ENCODE results near the gene PTPRD.
"Not testable (repeated sequence)": the region's sequence is repeated elsewhere in the genome, so short reads cannot be mapped to it uniquely, and the experiment has no call there.

PTPRD gene

GRCh38 chr9:8732367-8733075, 1880.3 kb downstream of the PTPRD start:
- no peak for DNase-seq

GRCh38 chr9:8730618-8731017, 1882.2 kb downstream of the PTPRD start:
- no peak for DNase-seq

- DNase-seq = no peak
These were observed 1883.9 kb downstream of the PTPRD start for GRCh38 chr9:8728910-8729309.

- DNase-seq = no peak
These were observed 1885.6 kb downstream of the PTPRD start for GRCh38 chr9:8727191-8727590.

DNA sequence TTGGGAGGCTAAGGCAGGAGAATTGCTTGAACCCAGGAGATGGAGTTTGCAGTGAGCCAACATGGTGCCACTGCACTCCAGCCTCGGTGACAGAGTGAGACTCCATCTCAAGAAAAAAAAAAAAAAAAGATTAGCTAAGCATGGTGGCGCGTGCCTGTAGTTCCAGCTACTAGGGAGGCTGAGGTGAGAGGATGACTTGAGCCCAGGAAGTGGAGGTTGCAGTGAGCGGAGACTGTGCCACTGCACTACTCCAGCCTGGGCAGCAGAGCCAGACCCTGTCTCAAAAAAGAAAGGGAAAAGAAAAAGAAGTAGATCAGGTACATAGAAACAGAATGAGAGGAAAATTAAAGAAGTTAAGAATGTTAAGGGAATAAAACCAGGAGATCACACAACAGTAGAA, 1886.1 kb downstream of the PTPRD start:
- DNase-seq = no peak

- DNase-seq = no peak
These were observed 1887.2 kb downstream of the PTPRD start for GRCh38 chr9:8725635-8726034.

DNA sequence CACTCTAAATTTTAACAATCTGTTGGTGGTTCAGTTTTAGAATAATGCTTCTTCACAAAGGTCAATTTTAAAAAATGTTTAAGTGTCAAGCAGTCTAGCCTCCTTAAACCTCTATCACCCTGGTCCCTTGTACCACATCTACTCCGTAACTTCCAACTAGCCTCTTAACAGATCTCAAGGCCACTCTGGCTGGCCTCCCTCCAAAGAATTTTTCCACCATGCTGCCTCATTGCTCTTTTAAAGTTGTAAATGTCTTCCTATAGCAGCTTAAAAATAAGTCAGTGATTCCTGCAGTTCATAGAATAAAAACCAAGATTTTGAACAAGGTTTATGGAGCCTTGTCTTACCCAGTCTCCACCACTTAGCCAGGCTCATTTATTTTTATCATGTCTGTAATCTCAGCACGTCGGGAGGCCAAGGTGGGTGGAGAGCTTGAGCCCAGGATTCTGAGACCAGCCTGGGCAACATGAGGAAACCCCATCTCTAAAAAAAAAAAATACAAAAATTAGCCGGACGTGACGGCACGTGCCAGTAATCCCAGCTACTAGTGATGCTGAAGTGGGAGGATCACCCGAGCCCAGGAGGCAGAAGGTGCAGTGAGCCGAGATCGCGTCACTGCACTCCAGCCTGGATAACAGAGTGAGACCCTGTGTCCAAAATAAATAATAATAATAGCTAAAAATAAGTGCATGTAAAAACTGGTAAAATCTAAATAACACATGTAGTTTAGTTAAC, 1888.4 kb downstream of the PTPRD start:
- DNase-seq = no peak

DNA sequence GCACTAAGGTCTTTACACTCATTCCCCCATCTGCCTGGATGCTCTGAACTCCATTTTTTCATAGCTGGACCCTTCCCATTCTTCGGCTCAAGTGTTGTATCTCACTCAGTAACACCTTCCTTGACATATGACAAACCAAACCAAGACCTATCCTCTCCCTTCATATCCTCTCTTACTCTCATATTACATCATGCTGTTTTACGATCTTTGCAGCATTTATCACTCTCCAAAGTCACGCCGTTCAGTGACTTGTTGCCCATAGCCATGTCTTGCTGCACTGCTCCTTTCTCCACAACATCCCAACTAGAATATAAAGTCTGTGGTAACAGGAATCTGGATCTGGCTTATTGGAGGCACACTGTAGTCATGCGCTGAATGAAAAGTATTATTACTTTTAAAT, 1889.6 kb downstream of the PTPRD start:
- no peak for DNase-seq

DNA sequence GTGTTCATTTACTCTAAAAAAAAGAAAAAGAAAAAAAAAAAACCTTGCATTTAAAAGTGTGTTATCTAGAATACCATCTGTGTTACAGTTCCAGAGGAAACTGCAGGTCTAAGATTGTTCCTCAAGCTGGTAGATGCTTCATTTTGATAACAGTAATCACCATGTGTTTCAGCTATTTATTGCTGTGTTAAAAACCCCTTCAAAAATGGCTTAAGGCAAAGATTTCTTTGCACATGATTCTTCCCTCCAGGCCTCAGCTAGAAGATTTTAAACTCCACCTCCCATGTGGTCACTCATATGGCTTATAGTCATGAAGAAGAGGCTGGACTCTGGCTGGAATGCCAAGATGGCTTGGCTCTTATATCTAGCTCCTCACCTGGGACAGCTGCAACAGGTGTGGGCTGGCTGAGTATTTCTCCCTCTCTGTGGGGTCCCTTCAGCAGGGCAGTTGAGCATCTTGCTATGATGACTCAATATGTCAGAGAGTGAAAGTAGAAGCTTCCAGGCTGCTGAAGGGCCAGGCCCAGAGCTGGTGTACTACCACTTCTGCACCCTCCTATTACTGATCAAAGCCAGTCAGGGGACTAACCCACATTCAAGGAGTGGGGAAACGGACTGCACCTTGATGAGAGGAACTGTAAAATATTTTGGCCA, 1892.8 kb downstream of the PTPRD start:
- DNase-seq = no peak

DNA sequence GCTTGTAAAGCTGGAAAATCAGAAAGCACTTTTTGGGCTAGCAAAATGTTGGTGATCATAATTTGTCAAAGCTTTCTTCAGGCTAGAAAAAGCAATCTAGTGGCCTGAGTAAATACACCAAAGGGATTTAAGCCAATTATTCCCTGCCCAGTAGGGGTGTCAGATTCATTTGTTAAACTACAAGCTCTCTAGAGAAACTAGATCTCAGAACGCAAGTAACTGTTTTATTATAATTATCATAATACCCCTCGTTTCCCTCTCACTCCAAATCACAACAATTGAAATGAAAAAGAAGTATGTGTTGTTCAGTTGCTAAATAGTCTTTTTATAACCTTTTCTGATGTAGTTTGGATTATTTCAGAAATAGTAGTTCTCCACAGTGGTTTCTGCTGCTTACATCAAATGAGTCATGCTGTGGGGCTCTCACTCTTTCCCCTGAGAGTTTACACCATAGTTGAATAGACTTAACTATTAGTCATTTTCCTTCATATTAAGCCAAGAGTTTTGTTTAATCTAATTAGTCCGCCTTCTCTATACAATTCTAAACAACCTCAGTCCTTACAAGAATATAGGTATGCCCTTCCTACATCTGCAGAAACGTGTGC, 1894.6 kb downstream of the PTPRD start:
- no peak for DNase-seq

DNA sequence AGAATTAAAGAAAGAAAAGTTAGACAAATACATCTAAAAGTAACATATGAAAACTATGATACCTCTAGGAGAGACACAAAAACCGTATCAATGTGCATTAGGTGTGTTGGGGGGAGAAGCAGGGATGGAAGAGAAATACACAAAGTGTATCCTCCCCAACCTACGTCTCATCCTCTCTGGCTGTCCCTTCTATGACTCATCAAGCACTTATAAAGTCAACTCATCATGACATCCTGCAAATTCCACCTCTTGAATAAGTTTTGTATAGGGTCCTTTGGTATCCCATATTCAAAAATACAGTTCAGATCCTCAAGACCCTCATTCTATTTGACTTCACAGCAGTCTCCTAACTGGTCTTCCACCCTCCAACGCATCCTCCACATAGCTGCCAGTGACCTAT, 1895.7 kb downstream of the PTPRD start:
- no peak for DNase-seq

GRCh38 chr9:8715788-8716187, 1897.0 kb downstream of the PTPRD start:
- no peak for DNase-seq

- no peak for DNase-seq
These were observed 1899.0 kb downstream of the PTPRD start for GRCh38 chr9:8713811-8714165.

- no peak for DNase-seq
These were observed 1899.5 kb downstream of the PTPRD start for GRCh38 chr9:8713149-8713810.

GRCh38 chr9:8709731-8710130, 1903.1 kb downstream of the PTPRD start:
- DNase-seq = no peak

GRCh38 chr9:8708728-8709127, 1904.1 kb downstream of the PTPRD start:
- no peak for DNase-seq

DNA sequence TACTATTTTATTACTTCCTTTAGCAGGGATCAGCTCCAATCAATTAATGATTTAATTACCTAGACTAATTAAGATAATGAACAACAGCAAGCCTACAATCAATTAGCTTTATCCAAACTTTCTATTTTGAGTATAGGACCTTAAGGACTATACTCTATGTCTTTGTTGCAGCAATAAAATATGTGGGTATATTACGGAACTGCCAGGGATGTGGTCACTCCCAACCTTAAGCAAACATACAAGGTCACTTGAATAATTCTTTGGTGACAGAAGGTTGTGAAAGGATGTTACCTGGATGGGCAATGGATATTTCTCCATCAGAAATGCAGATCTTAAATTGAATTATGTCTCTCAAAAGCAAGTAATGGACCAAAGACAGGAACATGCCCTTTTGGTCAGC, 1905.8 kb downstream of the PTPRD start:
- no peak for DNase-seq

DNA sequence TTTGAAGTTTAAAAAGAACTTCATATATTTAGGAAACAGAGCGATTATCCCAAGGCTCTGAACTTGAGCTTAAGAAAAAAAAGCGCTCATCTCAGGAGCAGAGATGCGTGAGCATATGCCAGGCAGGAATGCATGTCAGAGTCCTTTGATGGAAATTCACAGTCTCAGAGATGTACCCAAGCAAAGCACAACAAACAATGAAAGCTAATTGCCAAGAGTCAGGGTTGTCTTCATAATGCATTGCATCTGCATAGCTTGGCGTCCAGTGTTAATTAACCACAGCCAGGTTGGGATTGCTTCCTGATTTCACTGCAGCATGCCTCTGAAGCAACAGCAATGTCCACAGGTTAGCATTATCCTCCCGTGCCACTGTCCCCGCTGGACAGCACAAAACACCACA, 1906.3 kb downstream of the PTPRD start:
- no peak for DNase-seq

- DNase-seq = no peak
These were observed 1906.9 kb downstream of the PTPRD start for GRCh38 chr9:8705861-8706260.

DNA sequence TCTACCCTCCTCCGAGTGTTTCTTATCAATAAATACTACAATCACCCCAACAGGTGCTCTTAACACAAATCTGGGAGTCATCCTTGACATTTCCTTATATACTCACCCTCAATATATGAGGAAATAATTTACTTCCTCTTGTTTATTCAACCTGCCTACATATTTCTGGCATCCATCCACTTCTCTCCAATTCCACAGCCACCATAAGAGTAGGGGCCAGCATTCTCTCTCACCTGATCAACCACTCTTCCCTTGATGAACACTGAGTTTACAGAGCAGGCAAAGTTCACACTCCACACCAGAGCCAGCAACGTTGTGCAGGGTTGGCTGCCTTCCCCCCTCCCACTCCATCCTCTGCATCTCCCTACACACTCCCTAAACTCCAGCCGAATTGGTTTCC, 1908.9 kb downstream of the PTPRD start:
- no peak for DNase-seq

- DNase-seq = no peak
These were observed 1910.9 kb downstream of the PTPRD start for GRCh38 chr9:8701904-8702303.

DNA sequence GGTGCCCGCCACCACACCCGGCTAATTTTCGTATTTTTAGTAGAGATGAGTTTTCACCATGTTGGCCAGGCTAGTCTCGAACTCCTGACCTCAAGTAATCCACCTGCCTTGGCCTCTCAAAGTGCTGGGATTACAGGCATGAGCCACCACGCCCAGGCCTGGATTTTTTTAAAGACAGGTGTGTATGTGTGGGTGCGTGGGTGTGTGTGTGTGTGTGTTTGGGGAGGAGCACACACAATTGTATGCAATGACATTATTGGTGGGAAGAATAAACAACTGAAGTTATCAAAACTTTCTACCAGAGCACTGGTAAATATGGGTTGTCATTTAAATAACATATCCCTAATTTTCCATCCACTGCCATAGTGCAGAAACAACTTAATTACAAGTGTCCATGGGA, 1915.2 kb downstream of the PTPRD start:
- DNase-seq = not testable (repeated sequence)

GRCh38 chr9:8696516-8696915, 1916.3 kb downstream of the PTPRD start:
- no peak for DNase-seq
